GM21786 (cell line): ENCODE data around the gene MAOA.
"Not testable (repeated sequence)": the region's sequence is repeated elsewhere in the genome, so short reads cannot be mapped to it uniquely, and the experiment has no call there.

Experiments
- ATAC-seq: cut with Tn5 transposase; IDR thresholded peaks from one replicate; pipeline ENCODE4 v1.9.1; 2021; ENCODE audit not compliant: unreplicated experiment

MAOA gene

GRCh38 chrX:43661521-43662240 lies 5.6 kb downstream of the MAOA start:
- no peak for ATAC-seq

GRCh38 chrX:43663173-43663572 lies 7.1 kb downstream of the MAOA start:
- no peak for ATAC-seq

- no peak for ATAC-seq
Observed at GRCh38 chrX:43664258-43664657, 8.2 kb downstream of the MAOA start.

GRCh38 chrX:43664708-43665107 lies 8.6 kb downstream of the MAOA start:
- no peak for ATAC-seq

GRCh38 chrX:43666311-43666912 lies 10.3 kb downstream of the MAOA start:
- no peak for ATAC-seq

- not testable (repeated sequence) for ATAC-seq
Observed at GRCh38 chrX:43675965-43676628, 20.0 kb downstream of the MAOA start.

GRCh38 chrX:43676971-43677572 lies 21.0 kb downstream of the MAOA start:
- no peak for ATAC-seq

GRCh38 chrX:43677993-43678392 lies 21.9 kb downstream of the MAOA start:
- no peak for ATAC-seq

- no peak for ATAC-seq
Observed at GRCh38 chrX:43679058-43679457, 23.0 kb downstream of the MAOA start.

- no peak for ATAC-seq
Observed at GRCh38 chrX:43679778-43680177, 23.7 kb downstream of the MAOA start.

- no peak for ATAC-seq
Observed at GRCh38 chrX:43682726-43683125, 26.6 kb downstream of the MAOA start.

- ATAC-seq, result no peak
Observed at GRCh38 chrX:43685221-43685620, 29.1 kb downstream of the MAOA start.

GRCh38 chrX:43688586-43688985 lies 32.5 kb downstream of the MAOA start:
- ATAC-seq, result no peak

GRCh38 chrX:43693602-43694406 lies 37.7 kb downstream of the MAOA start:
- ATAC-seq, result no peak

GRCh38 chrX:43699475-43699874 lies 43.4 kb downstream of the MAOA start:
- ATAC-seq, result no peak

GRCh38 chrX:43702079-43702524 lies 46.0 kb downstream of the MAOA start:
- ATAC-seq, result no peak

- ATAC-seq, result no peak
Observed at GRCh38 chrX:43702660-43703059, 46.6 kb downstream of the MAOA start.

- no peak for ATAC-seq
Observed at GRCh38 chrX:43703211-43703791, 47.2 kb downstream of the MAOA start.

GRCh38 chrX:43706786-43707370 lies 50.8 kb downstream of the MAOA start:
- no peak for ATAC-seq
